BE2C (cell line): ENCODE data around the gene DMGDH.

Experiments
- DNase-seq: peaks from one replicate; pipeline ENCODE4 v3.0.0-alpha.2; 2020
- H3K27me3 ChIP-seq: fragments of 250-450 bp; sonication (Bioruptor Pico); 2 replicates; pipeline ENCODE4 v1.5.1; 2020; ENCODE audit warnings: mild to moderate bottlenecking
- H3K36me3 ChIP-seq: fragments of 250-450 bp; sonication (Bioruptor Pico); 2 replicates; pipeline ENCODE4 v1.5.1; 2020; ENCODE audit warnings: mild to moderate bottlenecking
- H3K4me1 ChIP-seq: fragments of 250-450 bp; sonication (Bioruptor Pico); 2 replicates; pipeline ENCODE4 v1.5.1; 2020
- H3K4me3 ChIP-seq: 2 replicates; pipeline ENCODE4 v1.5.1; 2011; ENCODE audit warnings: low read depth, low read length
- H3K9me3 ChIP-seq: fragments of 250-450 bp; sonication (Bioruptor Pico); 2 replicates; pipeline ENCODE4 v1.5.1; 2020
- TF ChIP-seq, protein P1 (sequence below): IDR thresholded peaks from 2 replicates; pipeline ENCODE4 v1.5.1; 2012; ENCODE audit warnings: mild to moderate bottlenecking, low read depth, low read length

DMGDH gene

DNA sequence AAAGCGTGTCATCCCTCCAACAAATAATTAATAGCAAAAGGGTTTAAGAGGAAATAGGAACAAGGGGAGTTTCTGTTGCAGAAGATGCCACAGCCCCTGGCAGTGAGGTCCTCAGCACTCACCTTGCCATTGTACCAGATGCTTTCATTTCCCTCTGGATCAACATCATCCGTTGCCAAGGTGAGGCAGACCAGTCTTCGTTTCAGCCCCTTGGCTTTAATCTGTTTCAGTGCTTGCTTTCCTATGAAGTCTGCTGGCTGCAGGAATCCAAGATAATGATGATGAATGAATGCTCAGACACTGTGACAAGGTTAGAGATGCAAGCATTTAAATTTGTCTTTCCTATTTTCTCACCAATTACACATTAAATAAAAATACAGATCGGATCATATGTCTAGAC lies 64.3 kb downstream of the DMGDH start:
- Histone ChIP-seq H3K9me3 (no peaks in the 10 kb centered on the region), H3K4me1 (peaks cover 3% of the 10 kb centered on the region; the same call in 1 of the 2 replicates), H3K4me3 (no peak overlapping the region), H3K27me3 (no peaks in the 10 kb centered on the region; the same call in none of the 2 replicates), H3K36me3 (no peaks in the 10 kb centered on the region)
- DNase-seq = no peak
- TF ChIP-seq, protein P1, sequence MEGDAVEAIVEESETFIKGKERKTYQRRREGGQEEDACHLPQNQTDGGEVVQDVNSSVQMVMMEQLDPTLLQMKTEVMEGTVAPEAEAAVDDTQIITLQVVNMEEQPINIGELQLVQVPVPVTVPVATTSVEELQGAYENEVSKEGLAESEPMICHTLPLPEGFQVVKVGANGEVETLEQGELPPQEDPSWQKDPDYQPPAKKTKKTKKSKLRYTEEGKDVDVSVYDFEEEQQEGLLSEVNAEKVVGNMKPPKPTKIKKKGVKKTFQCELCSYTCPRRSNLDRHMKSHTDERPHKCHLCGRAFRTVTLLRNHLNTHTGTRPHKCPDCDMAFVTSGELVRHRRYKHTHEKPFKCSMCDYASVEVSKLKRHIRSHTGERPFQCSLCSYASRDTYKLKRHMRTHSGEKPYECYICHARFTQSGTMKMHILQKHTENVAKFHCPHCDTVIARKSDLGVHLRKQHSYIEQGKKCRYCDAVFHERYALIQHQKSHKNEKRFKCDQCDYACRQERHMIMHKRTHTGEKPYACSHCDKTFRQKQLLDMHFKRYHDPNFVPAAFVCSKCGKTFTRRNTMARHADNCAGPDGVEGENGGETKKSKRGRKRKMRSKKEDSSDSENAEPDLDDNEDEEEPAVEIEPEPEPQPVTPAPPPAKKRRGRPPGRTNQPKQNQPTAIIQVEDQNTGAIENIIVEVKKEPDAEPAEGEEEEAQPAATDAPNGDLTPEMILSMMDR = no peak

DNA sequence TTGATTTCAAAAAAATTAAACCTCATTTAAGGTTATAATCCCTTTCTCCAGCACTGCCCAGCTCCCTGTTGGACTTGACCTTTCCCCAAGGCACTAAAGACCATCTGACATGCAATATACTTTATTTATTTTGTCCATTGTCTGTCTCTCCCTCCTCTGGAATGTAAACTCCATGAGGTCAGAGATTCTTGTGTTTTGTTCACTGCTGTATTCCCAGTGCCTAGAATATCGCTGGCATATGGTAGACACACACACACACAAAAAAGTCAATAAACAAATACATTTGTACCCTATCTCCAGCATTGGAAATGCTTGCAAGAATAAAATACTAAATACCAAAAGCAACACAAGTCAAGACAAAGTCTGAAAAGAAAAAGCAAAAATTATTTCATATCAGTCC lies 67.1 kb downstream of the DMGDH start:
- no peak for DNase-seq
- Histone ChIP-seq H3K9me3 (no peaks in the 10 kb centered on the region), H3K36me3 (no peaks in the 10 kb centered on the region), H3K4me3 (no peak overlapping the region), H3K4me1 (peaks cover 3% of the 10 kb centered on the region; the same call in 1 of the 2 replicates), H3K27me3 (no peaks in the 10 kb centered on the region; the same call in none of the 2 replicates)
- TF ChIP-seq, protein P1 = no peak

DNA sequence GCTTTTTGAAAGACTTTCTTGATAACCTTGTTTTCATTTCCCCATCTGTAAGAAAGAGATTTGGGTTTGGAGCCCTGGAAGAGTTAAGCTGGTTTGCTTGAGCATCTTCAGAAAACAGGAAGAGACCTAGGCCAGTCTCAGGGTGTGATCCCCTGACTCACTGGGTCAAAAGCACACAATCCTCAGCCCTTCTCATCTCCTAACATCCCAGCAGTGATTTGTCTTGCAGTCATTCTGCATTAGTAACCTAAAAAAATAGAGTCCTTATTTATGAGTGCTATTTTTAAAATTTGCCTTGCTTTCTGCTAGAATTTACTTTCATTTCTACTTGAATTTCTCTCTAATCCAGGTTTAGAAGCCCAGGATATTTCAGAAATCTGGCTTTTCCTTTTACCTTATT lies 68.0 kb downstream of the DMGDH start:
- peaks cover 3% of the 10 kb centered on the region; the same call in 1 of the 2 replicates for H3K4me1 ChIP-seq
- no peak overlapping the region for H3K4me3 ChIP-seq
- H3K9me3 ChIP-seq = no peaks in the 10 kb centered on the region
- no peak for DNase-seq
- TF ChIP-seq, protein P1 = no peak
- no peaks in the 10 kb centered on the region for H3K36me3 ChIP-seq
- H3K27me3 ChIP-seq = no peaks in the 10 kb centered on the region; the same call in none of the 2 replicates

DNA sequence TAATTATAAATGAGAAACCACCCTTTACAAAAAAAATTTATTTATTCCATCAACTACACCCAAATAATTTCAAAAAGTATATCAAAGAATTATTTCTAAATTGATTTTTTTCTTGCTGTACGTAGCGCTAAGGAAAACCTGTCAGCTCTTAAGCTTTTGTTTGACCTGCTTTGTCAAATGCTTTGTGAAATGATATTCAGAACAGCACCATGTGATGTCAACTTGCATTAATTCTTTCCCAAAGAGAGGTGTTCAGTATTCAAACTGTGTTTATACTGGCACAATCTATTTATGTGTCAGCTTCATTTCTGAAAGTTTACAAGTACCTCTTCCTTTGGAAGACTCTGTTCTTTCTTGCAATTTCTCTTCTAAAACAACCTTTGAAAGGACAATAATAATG lies 72.4 kb downstream of the DMGDH start:
- TF ChIP-seq, protein P1 = no peak
- DNase-seq = no peak
- H3K4me1 ChIP-seq = no peaks in the 10 kb centered on the region
- no peaks in the 10 kb centered on the region for H3K27me3 ChIP-seq
- no peak overlapping the region for H3K4me3 ChIP-seq
- no peaks in the 10 kb centered on the region for H3K9me3 ChIP-seq
- no peaks in the 10 kb centered on the region for H3K36me3 ChIP-seq

DNA sequence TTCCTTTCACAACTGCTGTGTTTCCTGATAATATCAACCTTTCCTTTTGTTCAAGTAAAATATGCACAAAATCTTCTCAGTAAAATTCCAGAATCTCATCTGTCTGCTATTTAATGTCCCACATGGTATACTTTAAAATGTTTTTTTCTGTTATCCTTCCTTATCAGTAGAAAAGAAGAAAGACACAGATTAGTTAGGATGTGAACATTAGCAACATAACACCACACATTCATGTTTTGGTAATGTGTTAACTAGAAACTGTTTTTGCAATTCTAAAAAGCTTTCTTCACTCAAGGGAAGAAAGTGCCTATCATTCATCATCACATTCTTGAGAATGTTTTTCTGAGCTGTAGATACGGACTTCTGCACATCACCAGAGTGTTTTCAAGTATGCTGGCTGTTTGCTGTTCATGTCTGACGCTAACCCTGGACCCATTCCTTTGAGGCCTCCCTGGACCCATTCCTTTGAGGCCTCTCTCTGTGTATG lies 73.9 kb downstream of the DMGDH start:
- no peak overlapping the region for H3K4me3 ChIP-seq
- H3K9me3 ChIP-seq = no peaks in the 10 kb centered on the region
- TF ChIP-seq, protein P1 = no peak
- no peaks in the 10 kb centered on the region for H3K4me1 ChIP-seq
- DNase-seq = no peak
- H3K36me3 ChIP-seq = no peaks in the 10 kb centered on the region
- H3K27me3 ChIP-seq = no peaks in the 10 kb centered on the region

DNA sequence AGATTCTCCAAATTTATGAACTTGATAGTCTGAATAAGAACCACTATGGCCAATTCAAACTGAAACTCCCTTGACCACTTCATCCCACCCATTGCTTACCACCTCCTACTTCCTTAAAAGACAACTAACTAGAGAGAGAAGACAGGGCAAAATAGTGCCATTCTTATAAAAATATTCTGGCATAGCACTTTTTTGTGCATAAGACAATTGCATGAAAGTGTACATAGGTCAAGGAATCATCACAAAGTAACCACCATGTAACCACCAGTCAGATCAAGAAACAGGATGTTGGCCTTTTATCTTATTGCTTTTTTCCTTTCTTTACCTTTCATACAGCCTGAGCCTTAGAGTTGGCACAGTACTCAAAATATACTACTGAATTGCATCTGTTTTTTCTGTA lies 76.3 kb downstream of the DMGDH start:
- TF ChIP-seq, protein P1 = no peak
- no peak overlapping the region for H3K4me3 ChIP-seq

More for the DNA sequence above, 76.3 kb downstream of the DMGDH start:
- Histone ChIP-seq H3K27me3 (no peaks in the 10 kb centered on the region), H3K36me3 (no peaks in the 10 kb centered on the region), H3K4me1 (no peaks in the 10 kb centered on the region), H3K9me3 (no peaks in the 10 kb centered on the region)
- no peak for DNase-seq
